Glomerular endothelial cell (primary cell): Measurements from ENCODE around the gene WDR45. TPM values are rescaled to one million over a fixed set of nuclear protein-coding genes. Genes with fewer than 3 reads are reported as not detected.
A peak's percentile ranks its signal among the peaks of the same experiment; 100 is the strongest.
"Not testable (repeated sequence)": the region's sequence is repeated elsewhere in the genome, so short reads cannot be mapped to it uniquely, and the experiment has no call there.

Experiments
- DNase-seq: peaks from one replicate; pipeline ENCODE4 v3.0.0-alpha.2; 2011; ENCODE audit warnings: low read depth, low spot score; ENCODE audit errors: extremely low read depth
- total RNA-seq: library from RNA; depleted of rRNA; stranded (reverse); fragments of >200 nt; gene quantifications from 2 replicates; pipeline ENCODE4 v1.2.3, GENCODE V29; 2015

WDR45 gene
- 33.4 and 49.3 TPM in 2 replicates for total RNA-seq

DNA sequence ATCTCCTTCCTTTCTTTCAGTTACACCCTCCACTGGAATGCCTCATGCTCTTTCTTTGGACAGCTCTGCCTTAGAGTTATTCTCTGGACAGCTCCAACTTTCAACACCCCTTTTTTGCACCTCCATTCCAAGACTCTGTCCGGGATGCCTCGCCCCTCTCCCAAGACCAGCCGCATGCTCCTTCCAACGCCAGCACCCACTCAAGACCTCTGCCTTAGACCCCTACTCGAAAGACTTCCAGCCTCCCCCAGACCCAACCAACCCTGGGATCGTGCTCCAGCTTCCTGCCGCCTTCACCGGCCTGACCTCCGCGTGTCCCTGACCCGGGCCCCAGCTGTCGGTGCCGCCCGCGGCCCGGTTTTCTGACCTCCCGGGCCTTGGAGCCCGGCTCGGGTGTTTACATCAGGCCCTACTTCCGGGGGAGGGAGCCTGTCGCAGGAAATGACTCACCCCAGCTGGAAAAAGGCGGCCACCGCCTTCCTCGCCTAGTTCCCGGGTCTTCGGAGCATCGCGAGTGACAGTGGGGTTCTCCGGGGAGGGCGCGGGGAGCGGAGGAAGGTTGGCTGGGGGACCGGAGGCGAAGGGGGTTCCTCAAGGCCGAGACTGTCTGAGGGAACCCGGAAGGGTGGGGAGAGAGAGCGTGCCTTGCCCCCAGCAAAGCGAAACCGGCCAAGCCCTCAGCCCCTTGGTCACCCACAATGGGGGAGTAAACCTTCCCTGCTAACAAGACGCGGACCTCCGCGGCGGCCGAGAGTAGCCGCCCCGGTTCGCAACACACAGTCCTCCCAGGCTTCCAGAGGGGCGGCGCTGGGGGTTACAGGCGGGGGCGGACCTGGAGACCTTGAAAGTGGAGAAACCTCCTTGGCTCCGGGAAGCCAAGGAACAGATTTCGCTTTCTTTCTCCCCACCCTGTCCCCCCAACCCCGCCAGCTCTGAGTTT, at the start of gene WDR45:
Gene WDR45 (minus strand): TSS at position 399 of the 940 bp plus-strand sequence. CDS start 1,792 bp downstream, outside the sequence.
- DNase-seq, result no peak

GRCh38 chrX:49129427-49129826, 49.7 kb upstream of the WDR45 start:
- DNase-seq, result no peak

GRCh38 chrX:49127742-49128258, 48.1 kb upstream of the WDR45 start:
- not testable (repeated sequence) for DNase-seq

DNA sequence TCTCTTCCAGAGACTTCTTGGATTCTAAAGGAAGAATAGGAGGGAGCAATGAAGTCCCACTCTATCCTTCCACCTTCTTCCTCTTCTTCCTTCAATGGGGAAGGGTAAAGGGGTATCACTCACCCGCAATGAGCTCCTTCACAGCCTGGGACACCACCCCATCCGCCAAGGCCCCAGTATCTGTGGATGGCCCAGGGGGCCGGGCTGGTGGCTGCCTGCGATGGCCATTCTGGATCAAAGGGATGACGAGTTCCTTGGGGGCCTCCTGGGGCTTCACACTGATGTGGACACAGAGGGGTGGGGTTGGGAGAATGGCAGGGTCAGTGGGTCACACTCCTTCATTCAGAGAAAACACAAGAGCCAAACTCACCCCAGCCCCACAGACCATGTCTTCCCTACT, 42.8 kb upstream of the WDR45 start:
- no peak for DNase-seq

DNA sequence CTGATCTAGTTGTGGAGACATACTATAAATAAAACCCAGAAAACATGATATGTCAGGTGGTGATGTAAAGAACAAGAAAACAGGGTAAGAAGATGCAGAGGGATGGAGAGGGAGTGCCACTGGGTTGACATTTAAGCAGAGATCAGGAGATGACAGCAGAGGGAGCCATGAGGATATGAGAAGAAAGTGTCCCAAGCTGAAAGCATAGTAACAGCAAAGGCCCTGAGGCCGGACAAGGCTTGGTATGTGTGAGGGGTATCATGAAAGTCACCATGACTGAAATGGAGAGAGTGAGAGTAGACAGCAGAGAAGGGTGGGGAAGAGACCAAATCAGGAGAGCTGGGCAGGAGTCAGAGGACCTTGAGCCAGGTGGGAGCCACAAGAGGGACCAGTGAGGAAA, 40.4 kb upstream of the WDR45 start:
- DNase-seq, result no peak

DNA sequence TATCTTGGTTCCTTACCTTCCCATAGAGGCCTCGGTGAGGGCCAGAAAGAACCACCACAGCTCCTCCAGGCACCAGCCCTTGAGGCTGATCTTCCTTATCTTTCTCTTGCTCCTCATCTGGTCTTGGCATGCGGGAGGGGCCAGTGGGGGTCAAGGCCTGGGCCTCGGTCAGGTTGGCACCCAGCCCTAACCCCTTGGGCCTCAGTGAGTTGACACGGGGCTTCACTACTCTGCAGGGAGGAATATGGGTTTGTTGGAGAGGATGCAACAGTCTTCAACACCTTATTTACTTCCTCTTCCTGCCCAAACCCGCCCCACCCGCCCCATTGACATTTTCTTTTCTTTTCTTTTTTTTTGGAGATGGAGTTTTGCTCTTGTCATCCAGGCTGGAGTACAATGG, 37.9 kb upstream of the WDR45 start:
- DNase-seq, result no peak

- no peak for DNase-seq
These were observed 37.0 kb upstream of the WDR45 start for GRCh38 chrX:49116716-49117115.

GRCh38 chrX:49116076-49116475, 36.4 kb upstream of the WDR45 start:
- no peak for DNase-seq

DNA sequence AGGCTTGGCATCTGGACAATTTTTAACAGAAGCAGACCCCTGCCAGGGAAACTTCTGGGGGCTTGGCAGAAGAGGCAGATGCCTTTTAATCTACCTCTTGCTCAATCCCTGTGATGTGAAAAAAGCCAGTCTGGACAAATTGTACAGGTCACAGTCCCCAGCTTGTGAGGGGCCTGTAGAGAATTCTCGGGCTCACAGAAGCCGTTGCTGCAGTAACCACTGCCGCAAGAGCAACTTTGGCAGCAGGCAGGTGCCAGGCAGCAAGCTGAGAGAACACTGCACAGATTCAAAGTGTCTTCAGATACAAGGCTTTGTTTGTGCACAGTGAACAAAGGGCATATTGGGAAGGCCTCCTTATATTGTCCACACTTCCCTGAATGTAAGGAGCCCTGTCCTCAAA, 32.1 kb upstream of the WDR45 start:
- DNase-seq, result no peak

DNA sequence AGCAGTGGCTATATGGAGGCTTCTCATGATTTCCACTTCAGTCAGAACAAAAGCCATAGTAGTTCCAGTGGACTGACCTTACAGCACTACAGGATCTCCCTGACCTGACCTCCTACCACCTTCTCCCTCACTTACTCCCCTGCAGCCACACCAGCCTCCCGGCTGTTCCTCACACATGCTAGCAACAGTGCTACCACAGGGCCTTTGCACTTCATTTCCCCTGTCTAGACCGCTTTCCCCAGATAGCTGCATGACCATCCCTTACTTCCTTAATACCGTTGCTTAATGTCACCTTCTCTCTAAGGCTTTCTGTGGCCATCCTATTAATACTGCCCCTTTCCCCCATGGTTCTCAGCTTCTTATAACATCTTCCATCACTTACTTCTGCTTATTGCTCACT, 30.7 kb upstream of the WDR45 start:
- DNase-seq, result no peak

- DNase-seq, result no peak
These were observed 29.0 kb upstream of the WDR45 start for GRCh38 chrX:49108641-49109040.

DNA sequence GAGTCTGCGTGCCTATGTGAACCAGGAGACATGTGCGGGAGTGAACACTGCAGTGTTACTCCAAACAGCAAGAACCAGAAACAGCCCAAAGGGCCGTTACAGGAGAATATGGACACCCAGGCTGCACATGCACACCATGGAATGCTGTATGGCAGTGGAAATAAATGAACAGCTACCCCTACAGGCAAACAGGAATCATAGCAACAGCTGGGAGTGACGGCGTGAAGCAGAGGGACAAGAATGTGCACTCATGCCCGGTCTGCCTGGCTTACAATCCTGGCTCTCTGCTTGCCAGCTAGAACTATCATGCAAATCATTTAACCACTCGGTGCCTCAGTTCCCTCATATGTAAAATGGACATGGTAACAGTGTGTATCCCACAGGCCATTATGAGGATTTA, 27.2 kb upstream of the WDR45 start:
- no peak for DNase-seq

DNA sequence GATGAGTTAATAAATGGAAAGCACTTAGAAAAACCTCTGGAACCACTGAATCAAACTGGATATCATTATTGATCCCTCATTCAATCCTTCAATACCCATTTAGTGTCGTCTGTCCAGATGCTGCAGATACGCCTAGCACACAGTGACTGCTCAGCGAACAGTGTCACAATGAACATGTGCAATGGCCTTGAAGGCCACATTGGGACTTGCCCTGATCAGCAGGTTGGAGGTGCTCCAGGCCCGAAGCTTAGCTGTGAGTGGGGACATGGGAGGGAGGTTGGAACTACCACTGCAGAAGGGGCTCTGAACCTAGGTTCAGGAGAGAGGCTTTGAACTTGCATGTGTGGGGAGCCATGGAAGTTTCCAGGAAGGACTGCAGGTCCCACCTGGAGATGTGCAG, 26.6 kb upstream of the WDR45 start:
- no peak for DNase-seq

DNA sequence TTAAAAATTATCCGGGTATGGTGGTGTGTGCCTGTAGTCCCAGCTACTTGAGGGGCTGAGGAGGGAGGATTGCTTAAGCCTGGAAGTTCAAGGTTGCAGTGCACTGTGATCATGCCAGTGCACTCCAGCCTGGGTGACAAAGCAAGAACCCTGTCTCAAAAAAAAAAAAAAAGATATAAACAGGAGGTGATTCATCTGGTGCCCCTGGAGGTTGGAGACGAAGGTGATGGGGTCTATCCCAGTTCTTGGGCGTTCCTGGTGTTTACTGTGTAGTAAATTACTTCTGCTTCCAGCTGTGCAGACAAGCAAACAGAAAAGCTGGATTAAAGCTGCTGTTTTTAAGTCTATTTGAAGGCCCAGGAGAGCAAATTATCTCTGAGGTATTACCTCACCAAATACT, 23.9 kb upstream of the WDR45 start:
- no peak for DNase-seq

DNA sequence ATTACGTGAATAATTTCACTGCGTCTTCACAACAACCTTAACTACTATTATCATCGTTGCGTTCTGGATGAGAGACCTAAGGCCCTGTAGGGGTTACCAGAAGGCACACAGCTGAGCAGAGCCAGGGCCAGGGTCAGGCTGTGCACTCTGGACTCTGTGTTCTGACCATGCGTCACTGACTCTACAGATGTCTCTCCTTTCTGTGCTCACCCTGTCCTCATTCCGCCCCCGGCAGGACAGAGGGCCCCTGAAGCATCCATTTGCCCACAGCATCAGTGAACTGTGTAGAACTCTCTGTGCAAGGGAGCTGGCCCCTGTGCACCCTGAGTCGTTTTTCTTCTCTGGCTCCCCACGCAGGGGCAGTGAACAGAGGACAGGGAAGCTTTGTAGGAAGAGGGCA, 22.5 kb upstream of the WDR45 start:
- DNase-seq, result no peak

GRCh38 chrX:49101629-49101984, 21.9 kb upstream of the WDR45 start:
- DNase-seq, result no peak

- peak; percentile 58 for DNase-seq
These were observed 21.3 kb upstream of the WDR45 start for GRCh38 chrX:49100704-49101628.

DNA sequence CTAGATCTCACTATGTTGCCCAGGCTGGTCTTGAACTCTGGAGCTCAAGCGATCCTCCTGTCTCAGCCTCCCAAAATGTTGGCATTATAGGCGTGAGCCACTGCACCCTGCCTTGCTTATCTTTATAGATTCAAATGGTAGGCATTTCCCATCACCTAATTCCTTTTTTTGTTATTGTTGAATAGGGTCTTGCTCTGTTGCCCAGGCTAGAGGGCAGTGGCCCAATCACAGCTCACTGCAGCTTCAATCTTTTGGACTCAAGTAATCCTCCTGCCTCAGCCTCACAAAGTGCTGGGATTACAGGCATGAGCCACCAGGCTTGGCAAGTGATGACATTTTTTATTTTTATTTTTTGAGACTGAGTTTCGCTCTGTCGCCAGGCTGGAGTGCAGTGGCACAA, 16.7 kb upstream of the WDR45 start:
- DNase-seq, result no peak

- no peak for DNase-seq
These were observed 9.9 kb upstream of the WDR45 start for GRCh38 chrX:49089553-49089952.

DNA sequence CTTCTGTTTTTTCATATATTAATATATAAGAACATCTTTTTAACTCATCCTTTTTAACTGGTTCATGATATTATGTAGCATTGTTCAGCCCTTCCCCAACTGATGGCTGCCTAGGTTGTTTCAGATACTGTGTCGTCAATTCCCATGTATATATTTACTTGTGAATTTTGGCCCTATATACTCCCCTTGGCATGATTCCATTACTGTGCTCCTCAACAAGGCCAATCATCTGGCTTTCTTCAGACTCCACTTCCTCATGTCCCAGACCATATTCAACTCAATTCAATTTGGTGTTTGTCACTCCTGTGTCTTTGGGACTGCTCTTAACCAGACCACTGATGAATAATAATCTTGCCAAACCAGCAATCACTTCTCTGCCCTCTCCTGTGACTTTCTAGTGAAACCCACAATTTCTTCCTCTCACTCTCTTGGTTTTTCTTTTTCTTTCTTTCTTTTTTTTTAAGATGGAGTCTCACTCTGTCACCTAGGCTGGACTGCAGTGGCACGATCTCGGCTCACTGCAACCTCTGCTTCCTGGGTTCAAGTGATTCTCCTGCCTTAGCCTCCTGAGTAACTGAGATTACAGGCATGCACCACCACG, 2.7 kb upstream of the WDR45 start:
- DNase-seq, result no peak

DNA sequence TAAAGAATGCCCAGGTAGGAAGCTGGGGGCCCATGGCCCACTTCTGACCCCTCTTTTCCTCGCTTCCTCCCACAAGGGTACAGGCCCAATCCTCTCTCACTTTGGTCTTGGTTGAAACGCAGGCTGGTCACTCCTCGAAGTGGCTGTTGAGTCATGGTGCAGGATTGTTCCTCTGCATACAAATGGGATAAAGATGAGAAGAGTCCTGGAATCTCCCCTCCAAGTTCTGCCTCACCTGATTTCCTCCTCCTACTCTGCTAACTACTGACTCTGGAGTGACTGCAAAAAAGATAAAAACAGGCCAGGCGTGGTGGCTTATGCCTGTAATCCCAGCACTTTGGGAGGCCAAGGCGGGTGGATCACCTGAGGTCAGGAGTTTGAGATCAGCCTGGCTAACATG, 1.7 kb downstream of the WDR45 start:
- DNase-seq, result no peak
